Aorta (tissue), 5 donors: ENCODE results near the gene F10. TPM values are rescaled to one million over a fixed set of nuclear protein-coding genes. Genes with fewer than 3 reads are reported as not detected.
"Not testable (repeated sequence)": the region's sequence is repeated elsewhere in the genome, so short reads cannot be mapped to it uniquely, and the experiment has no call there.

Experiments
- ATAC-seq: fragments of 200-7000 bp; cut with Tn5 transposase; one replicate; pipeline ENCODE4 v1.9.1; 2022; ENCODE audit warnings: moderate library complexity; ENCODE audit not compliant: low FRiP score
- DNase-seq, 2 donors: peaks; one replicate each; pipeline ENCODE4 v3.0.0-alpha.2; 2020
- H3K27ac ChIP-seq, 2 donors: one replicate each; pipeline ENCODE4 v1.5.1; 2013; ENCODE audit warnings: low read length in 2 of 2, mild to moderate bottlenecking in 2 of 2, moderate library complexity in 2 of 2, control low read depth in 1 of 2, inconsistent platforms in 1 of 2, low read depth in 1 of 2
- H3K27me3 ChIP-seq, 2 donors: one replicate each; pipeline ENCODE4 v1.6.1; 2013; ENCODE audit warnings: control low read depth in 1 of 2, low read length in 1 of 2, mild to moderate bottlenecking in 1 of 2, moderate library complexity in 1 of 2; ENCODE audit not compliant: insufficient read depth in 2 of 2, control insufficient read depth in 1 of 2
- H3K36me3 ChIP-seq, 2 donors: one replicate each; pipeline ENCODE4 v1.6.1; 2013; ENCODE audit warnings: control low read depth in 1 of 2, low read length in 1 of 2, mild to moderate bottlenecking in 1 of 2; ENCODE audit not compliant: insufficient read depth in 2 of 2, control insufficient read depth in 1 of 2
- H3K4me1 ChIP-seq, 2 donors: one replicate each; pipeline ENCODE4 v1.6.1; 2013; ENCODE audit warnings: low read length in 2 of 2, control low read depth in 1 of 2, mild to moderate bottlenecking in 1 of 2, moderate library complexity in 1 of 2; ENCODE audit not compliant: insufficient read depth in 2 of 2, control insufficient read depth in 1 of 2
- H3K4me3 ChIP-seq, 2 donors: one replicate each; pipeline ENCODE4 v1.5.1; 2013; ENCODE audit warnings: low read length in 2 of 2, control low read depth in 1 of 2, mild to moderate bottlenecking in 1 of 2
- H3K9me3 ChIP-seq: one replicate; pipeline ENCODE4 v1.6.1; 2013; ENCODE audit warnings: mild to moderate bottlenecking, low read length; ENCODE audit not compliant: control insufficient read depth
- WGBS, 2 donors: extraction: QIAGEN DNeasy Blood & Tissue Kit; methylation state at CpG; one replicate each; pipeline ENCODE4 v1.1.7; 2013; 5-methylcytosine and 5-hydroxymethylcytosine counted together
- intact Hi-C, 2 donors: fragments of 100-400 bp; cut with DNase I; formaldehyde crosslinking; loops; one replicate each; pipeline versions ENCODE4 v1.14.2 to v1.15.0; 2022
- polyA plus RNA-seq, 2 donors: library from polyadenylated mRNA; stranded (reverse); fragments of 200-250 nt; gene quantifications; one replicate each; pipeline ENCODE4 v1.2.3, GENCODE V29; 2013
- total RNA-seq, 2 donors: library from RNA; stranded (reverse); fragmentation: NEBNext Ultra II Directional; extraction: Animal tissue kit (Norgen Biotek cat#: 25700); gene quantifications; one replicate each; pipeline ENCODE4 v1.2.1, GENCODE V29; 2021
- donor health status: healthy with polysubstance abuse.
- donor health status: Bipolar disorder and iron deficiency.
- donor health status: DM: no; HTN: no; CAD: no.
- donor health status: DM: no; HTN: no; CAD: no.
- donor health status: DM: yes; HTN: yes; CAD: no.

The F10 gene
- total and polyA plus RNA-seq, 4 donors: 6.5 to 38.4 (median 13.8) TPM

DNA sequence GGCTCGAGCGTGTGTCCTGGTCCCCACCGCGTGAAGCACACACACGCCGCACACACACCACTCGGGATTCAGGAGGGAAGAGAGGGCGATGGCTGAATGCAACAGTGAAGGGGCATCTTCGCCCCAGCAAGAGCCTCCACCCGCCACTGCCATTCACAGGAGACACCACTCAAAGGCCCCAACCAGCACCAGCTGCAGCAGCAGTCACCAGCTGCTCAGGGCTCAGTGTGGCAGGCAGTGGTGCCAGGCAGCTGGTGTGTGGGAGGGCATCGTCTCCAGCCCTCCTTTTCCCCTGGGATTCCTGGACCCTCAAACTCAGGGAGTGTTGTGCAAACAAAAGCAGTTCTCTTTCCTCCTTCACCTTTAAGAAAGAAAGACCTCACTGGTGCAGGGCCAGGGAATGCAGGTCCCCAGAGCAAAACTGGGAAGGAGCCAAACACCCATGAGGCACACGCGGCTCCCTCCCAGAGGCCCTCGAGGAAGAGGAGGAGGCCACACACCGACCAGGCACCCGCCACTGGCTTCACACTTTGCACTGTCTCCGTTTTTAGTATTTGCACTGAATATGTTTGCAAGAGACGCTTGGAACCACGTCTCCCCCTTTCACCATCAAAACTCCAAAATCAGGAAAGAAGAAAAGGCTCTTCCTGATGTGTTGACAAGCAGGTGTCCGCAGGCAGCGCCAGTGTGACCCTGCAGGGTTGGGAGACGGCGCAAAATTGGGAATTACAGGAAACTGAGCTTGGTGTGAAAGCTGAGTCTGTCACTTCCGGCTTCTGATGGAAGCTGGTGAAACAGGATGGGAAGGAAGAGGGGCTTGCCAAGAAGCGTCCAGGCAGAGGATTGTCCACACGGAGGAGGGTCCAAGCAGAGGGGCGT is 43.5 kb upstream of the F10 start:
- DNase-seq (peak; percentile 23 to 45), ATAC-seq (no peak)
- H3K27ac ChIP-seq: no peak overlapping the region
- no peak overlapping the region for H3K4me3 ChIP-seq
- whole genome bisulfite sequencing, 2 donors: 57 to 71% methylated on average over 27 of the region's 27 CpGs
- intact Hi-C loops: no loop called here
- H3K36me3 ChIP-seq: no peaks in the 10 kb centered on the region
- H3K9me3 ChIP-seq: no peaks in the 10 kb centered on the region
- H3K4me1 ChIP-seq: no peaks in the 10 kb centered on the region
- H3K27me3 ChIP-seq: no peaks in the 10 kb centered on the region

- ATAC-seq, H3K9me3 ChIP-seq, intact Hi-C loops, H3K27me3 ChIP-seq, H3K4me3 ChIP-seq, H3K27ac ChIP-seq, H3K4me1 ChIP-seq, H3K36me3 ChIP-seq: not testable (repeated sequence)
- peak in 1 of 2 donors; percentile 22 for DNase-seq
- 56 to 64% methylated on average over 6 of the region's 9 CpGs for WGBS, 2 donors
Measured at GRCh38 chr13:113079781-113080080, 42.9 kb upstream of the F10 start.

DNA sequence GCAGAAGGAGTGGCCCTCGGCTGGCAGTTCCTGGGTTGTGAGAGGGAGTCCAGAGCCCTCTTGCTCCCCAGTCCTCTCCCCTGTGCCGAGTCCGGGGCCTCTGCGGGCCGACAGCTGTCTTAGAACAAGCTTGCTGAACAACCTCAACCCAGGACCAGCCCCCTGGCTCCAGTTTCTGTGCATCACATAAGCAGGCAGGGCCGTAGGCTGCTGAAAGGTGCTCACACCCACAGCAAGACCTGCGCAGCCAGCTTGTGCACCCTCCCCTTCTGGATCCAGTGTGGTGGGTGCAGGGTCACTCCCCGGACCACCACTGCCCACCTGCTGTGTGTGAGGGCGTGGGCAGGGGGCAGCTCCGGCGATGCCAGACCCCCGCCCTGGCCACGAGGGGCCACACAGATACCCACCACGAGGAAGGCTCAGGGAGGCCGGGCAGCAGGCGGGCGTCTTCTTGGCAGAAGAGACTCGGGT is 42.2 kb upstream of the F10 start:
- intact Hi-C loops: no loop called here
- DNase-seq (peak in 1 of 2 donors; percentile 15), ATAC-seq (no peak)
- no peaks in the 10 kb centered on the region for H3K27me3 ChIP-seq
- WGBS, 2 donors: 84 to 86% methylated on average over 16 to 18 of the region's 18 CpGs
- no peaks in the 10 kb centered on the region for H3K9me3 ChIP-seq
- no peak overlapping the region for H3K27ac ChIP-seq
- H3K4me1 ChIP-seq: no peaks in the 10 kb centered on the region
- H3K4me3 ChIP-seq: no peak overlapping the region
- no peaks in the 10 kb centered on the region for H3K36me3 ChIP-seq

GRCh38 chr13:113080901-113081521 is 41.6 kb upstream of the F10 start:
- Histone ChIP-seq H3K36me3 (no peaks in the 10 kb centered on the region), H3K4me3 (no peak overlapping the region), H3K27ac (no peak overlapping the region), H3K27me3 (no peaks in the 10 kb centered on the region), H3K9me3 (no peaks in the 10 kb centered on the region), H3K4me1 (no peaks in the 10 kb centered on the region)
- ATAC-seq: no peak
- peak; percentile 26 to 72 for DNase-seq
- WGBS, 2 donors: 77 to 84% methylated on average over 25 of the region's 25 CpGs
- intact Hi-C loops: no loop called here

GRCh38 chr13:113082198-113083021 is 40.2 kb upstream of the F10 start:
- no peak overlapping the region for H3K4me3 ChIP-seq
- ATAC-seq: no peak
- no peaks in the 10 kb centered on the region for H3K9me3 ChIP-seq
- no peaks in the 10 kb centered on the region for H3K4me1 ChIP-seq
- no peak overlapping the region for H3K27ac ChIP-seq
- 85 to 90% methylated on average over 26 of the region's 26 CpGs for WGBS, 2 donors
- H3K27me3 ChIP-seq: no peaks in the 10 kb centered on the region
- no peaks in the 10 kb centered on the region for H3K36me3 ChIP-seq
- intact Hi-C loops: no loop called here
- DNase-seq: peak in 1 of 2 donors; percentile 37

GRCh38 chr13:113083022-113083373 is 39.6 kb upstream of the F10 start:
- intact Hi-C loops: no loop called here
- H3K27me3 ChIP-seq: no peaks in the 10 kb centered on the region
- no peak overlapping the region for H3K27ac ChIP-seq
- DNase-seq: peak in 1 of 2 donors; percentile 18
- no peak overlapping the region for H3K4me3 ChIP-seq
- no peaks in the 10 kb centered on the region for H3K9me3 ChIP-seq
- no peaks in the 10 kb centered on the region for H3K4me1 ChIP-seq
- H3K36me3 ChIP-seq: no peaks in the 10 kb centered on the region
- WGBS, 2 donors: 88 to 90% methylated on average over 10 of the region's 10 CpGs
- ATAC-seq: no peak

DNA sequence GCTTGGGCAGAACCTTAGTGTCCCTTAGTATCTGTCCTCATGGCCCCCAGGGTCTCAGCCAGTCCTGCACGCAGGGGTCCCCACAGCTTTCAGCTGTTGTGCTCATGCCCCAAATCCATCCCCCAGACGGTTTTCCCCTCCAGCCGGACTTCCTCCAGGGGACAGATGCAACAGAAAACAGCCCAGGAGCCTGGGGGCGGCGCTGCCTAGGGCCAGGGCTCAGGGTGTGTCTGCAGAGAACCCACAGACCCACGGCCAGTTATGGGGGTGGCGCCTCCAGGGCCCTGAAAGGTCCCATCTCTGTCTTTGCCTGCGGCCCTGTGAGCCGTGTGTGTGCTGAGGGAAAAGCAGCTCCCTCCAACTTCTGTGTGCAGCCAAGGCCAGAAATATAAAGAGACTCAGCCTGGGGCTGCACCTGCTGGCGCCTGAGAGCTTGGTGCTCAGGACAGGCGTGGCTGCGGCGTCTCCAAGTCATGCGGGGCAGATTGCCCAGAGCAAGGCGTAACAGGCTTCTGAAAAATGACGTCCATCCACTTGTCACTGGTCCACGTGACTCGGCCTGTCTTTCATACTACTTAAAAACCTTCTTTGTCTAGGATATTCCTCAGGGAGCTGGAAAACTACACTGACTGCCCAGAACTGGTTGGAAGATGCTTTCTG is 39.1 kb upstream of the F10 start:
- intact Hi-C loops: no loop called here
- 50 to 57% methylated on average over 18 of the region's 18 CpGs for WGBS, 2 donors

GRCh38 chr13:113084094-113084942 is 38.3 kb upstream of the F10 start:
- DNase-seq (peak in 1 of 2 donors; percentile 9), ATAC-seq (no peak)
- no peak overlapping the region for H3K27ac ChIP-seq
- no peaks in the 10 kb centered on the region for H3K27me3 ChIP-seq
- no peaks in the 10 kb centered on the region for H3K36me3 ChIP-seq
- intact Hi-C loops: no loop called here
- no peak overlapping the region for H3K4me3 ChIP-seq
- H3K9me3 ChIP-seq: no peaks in the 10 kb centered on the region
- H3K4me1 ChIP-seq: no peaks in the 10 kb centered on the region
- 93 to 94% methylated on average over 25 of the region's 25 CpGs for WGBS, 2 donors

More for the DNA sequence above, 39.1 kb upstream of the F10 start:
- DNase-seq (peak in 1 of 2 donors; percentile 50), ATAC-seq (no peak)
- no peaks in the 10 kb centered on the region for H3K4me1 ChIP-seq
- H3K27me3 ChIP-seq: no peaks in the 10 kb centered on the region
- no peak overlapping the region for H3K27ac ChIP-seq
- no peaks in the 10 kb centered on the region for H3K9me3 ChIP-seq
- H3K4me3 ChIP-seq: no peak overlapping the region
- no peaks in the 10 kb centered on the region for H3K36me3 ChIP-seq
